Measurements from ENCODE around the gene PI16.

The PI16 gene

DNA sequence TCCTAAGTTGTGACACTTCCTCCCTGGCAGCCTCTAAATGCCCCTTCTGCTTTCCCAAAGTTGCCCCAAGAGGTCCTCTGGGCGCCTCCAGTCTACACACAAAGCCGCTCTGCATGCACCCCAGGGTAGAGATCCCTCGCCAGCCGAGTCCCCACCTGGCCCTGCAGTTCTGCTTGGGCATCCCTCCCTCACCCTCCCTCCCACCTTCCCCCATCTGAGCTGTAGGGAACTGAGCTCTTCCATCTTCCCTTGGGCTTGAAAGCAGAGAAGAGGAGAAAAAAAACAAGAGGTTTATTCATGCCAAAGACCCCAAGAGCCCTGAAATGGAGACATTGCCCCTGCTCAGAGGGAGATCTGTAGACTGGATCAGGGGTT, 45.2 kb downstream of the PI16 start:
- no peak for DNase-seq (ENCODE audit: low read depth)

DNA sequence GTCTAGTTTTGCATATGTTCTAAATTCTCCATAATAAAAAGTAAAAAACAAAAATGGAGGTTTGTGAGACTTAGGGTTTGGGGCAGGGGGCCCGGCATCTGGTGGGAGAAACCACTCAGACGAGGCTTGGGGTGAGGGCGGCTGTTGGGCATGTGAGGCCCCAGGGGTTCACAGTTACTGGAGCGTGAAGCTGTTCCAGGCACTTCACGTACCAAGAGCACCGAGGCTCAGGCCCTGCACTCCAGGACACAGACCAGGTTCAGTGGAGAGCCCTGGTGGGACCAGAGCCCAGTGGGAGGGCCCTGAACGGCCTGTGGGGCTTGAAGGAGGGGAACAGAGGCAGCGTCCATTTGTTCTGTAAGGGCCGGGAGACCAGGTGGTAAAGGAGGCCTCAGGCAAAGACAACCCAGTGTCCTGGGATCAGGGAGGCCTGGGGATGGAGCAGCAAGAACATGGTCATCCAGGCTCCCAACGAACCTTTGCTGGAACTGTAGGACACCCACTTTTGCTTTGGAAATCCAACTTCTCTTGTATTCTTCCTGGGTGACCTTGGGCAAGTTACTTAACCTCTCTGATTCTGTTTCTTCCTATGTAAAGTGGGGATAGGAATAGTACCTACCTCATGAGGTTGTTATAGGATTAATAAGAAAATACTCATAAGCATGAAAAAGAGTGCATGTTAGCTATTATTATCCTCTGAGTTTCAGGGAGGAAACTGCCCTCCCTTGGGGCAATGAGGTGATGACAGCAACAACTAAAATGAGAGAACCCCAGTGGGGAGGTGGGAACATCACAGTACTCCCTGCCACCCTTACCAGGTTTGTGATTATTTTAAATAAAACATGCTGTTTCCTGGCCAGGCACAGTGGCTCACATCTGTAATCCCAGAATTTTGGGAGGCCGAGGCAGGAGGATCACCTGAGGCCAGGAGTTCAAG, 49.8 kb downstream of the PI16 start:
- no peak for DNase-seq (ENCODE audit: low read depth)

DNA sequence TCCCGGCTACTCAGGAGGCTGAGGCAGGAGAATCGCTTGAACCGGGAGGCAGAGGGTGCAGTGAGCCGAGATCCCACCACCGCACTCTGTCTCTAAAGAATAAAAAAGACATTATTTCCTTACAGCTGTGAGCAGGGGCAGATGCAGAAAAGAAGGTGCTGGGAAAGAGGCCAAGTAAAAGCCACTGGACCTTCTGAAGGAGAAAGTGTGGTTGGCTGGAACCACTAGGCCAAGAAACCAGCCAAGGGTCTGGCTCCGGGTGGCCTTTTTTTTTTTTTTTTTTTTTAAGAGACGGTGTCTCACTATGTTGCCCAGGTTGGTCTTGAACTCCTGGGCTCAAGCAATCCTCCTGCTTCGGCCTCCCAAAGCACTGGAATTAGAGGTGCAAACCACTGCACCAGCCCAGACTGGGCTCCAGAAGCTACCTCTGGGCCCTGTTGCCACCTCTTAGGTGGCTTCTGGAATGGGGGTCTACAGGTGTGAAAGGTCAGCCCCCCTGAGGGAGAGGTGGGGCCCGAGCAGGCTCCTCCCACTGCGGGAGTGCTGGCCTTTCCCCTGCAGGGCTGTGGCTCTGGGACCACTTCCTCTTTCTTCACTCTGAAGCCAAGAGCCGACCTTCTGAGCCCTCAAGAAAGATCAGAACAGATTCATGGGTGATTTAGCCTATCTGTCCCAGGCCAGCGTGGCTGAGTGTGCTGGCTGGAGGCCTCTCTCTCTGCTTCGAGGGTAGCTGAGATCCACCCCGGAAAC, 50.7 kb downstream of the PI16 start, which contains the start of gene FGD2:
Gene FGD2, plus strand, starts transcription at position 595 of the 750 bp plus-strand sequence. CDS start 163 bp downstream, outside the sequence.
- no peak for DNase-seq (ENCODE audit: low read depth)

DNA sequence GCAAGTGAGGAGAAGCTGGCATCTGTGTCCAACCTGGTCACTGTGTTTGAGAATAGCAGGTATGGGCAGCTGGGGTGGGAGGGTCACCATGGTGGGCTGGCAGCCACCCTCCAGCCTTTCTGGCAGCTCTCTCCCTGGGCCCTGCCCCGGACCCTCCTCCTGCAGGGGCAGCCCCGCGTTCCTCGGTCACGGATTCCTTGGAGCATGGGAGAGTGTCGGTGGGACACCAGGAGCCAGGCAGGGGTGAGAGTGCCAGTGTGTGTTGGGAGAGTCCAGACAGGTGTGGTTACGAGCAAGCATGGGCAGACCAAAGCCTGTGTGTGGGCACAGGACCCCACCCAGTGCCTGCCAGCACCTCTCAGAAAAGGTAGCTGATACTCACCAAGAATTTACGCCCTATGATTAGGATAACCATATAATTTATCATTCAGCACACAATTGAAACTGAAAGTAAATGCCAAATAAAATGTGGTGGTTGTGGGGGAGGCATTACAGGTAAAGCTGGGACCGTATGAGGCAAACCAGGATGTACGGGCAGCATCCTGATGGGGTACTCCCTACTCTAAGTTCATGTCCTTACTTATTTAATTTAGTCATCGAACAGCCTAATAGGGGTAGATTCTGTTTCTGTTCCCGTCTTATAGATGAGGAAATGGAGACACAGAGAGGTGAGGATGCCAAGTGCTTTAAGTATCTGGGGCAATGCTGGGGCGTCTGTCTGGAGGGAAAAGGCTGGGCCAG, 51.5 kb downstream of the PI16 start:
- DNase-seq (ENCODE audit: low read depth), result no peak

DNA sequence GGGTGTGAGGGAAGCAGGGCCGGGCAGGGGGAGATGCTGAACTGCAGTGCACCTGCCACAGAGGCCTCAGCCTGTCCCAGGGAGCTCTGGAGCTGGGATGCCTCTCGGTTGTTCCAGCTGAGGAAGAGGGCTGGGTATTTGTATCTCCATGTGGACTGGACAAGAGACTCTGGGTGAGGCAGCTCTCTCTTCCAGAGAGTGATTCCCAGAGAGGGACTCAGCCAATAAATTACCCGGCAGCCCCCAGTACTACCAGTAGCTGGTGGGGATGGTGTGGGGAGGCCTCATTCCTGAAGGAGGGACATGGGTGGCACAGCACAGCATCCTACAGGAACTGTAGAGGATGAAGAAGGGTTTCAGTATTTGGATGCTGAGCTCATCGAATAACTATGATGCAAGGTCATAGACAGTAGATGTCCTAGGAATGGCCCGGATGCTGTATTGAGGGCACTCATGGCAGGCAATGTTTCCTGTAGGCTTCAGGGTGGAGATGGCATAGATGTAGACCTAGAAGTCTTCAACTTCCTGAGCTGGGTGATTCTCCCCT, 52.3 kb downstream of the PI16 start:
- DNase-seq (ENCODE audit: low read depth), result no peak

DNA sequence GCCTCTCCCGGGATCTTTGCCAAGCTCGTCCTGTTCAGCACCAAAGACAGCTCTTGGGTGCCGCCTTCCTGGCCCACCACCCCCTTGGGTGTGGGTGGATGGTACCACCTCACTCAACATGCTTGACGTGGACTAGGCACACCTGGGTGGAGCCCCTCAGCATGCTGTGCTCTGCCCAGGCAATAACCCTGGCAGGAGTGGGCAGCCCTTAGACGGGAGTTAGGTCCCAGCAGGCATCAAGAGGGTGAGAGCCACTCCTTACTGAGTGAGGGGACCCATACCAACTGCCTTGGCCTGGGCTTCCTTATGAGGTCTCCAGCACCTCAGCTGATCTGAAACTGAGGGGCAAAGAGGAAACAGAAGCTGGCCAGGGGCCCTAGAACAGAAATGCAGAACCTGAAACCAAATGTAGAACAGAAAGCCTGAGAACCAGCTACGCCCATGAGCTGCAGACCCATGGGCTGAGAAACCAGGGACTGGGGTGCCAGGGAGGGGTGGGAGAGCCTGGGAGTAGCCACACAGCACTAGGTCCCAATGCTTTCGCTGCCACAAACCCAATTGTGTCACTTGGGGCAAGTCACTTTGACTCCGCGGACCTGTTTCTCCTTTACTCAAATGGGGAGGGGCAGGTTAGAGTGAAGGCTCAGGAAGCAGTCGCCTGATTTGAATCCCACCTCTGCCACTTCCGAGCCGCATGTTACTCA, 53.0 kb downstream of the PI16 start:
- DNase-seq (ENCODE audit: low read depth), result no peak

DNA sequence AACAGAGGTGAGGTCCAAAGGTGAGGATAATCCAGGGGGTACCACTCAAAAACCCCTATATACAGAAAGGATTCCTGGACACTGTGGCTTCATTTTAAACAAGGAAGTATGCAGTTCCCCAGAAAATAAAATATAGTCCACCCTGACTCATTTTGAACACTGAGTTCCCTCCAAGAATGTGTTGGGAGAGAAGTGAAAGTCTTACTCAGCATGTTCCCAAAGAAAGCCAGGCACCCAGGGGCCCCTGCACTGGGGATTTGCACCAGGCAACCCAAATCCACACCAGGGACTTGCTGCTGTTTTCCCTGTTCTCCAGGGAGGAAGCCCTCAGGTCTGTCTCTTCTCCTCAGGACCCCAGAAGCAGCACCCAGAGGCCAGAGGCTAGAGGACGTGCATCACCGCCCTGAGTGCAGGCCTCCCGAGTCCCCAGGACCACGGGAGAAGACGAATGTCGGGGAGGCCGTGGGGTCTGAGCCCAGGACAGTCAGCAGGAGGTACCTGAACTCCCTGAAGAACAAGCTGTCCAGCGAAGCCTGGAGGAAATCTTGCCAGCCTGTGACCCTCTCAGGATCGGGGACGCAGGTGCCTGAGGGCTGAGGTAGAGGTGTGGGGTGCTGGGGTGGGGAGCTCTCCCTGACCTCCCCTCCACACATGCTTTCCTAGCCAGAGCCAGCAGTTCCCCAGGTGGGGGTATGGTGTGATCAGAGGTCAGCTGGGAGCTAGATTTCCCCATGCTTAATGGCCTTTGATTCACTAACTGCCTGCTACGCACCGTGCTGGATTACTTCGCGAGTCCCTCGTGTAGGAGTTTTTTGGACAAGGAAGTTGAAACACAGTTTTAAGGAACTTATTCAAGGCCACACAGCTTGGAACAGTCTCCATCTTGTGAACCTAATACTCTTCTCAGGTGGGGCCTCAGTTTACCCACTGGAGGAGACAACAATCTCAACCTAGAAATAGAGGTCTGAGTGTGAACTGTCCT, 54.2 kb downstream of the PI16 start:
- no peak for DNase-seq (ENCODE audit: low read depth)

DNA sequence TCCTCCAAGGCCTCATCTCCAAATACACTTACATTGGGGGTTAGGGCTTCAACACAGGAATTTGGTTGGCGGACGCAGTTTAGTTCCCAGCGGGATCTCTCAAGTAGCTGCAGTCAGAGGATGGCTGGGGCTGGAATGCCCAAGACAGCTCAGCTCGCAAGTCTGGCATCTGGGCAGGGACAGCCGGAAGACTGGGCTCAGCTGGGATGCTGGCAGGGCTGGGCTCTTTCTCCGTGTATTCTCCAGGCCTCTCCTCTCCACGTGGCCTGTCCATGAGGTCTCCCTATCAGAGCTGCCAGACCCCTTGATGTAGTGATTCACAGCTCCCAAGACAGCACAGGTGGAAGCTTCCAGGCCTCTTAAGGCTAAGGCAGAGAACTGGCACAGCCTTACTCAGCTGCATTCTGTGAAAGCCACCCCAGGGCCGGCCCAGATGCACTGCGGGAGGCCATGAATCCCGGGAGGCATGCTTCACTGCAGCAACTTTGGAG, 55.9 kb downstream of the PI16 start:
- no peak for DNase-seq (ENCODE audit: low read depth)

DNA sequence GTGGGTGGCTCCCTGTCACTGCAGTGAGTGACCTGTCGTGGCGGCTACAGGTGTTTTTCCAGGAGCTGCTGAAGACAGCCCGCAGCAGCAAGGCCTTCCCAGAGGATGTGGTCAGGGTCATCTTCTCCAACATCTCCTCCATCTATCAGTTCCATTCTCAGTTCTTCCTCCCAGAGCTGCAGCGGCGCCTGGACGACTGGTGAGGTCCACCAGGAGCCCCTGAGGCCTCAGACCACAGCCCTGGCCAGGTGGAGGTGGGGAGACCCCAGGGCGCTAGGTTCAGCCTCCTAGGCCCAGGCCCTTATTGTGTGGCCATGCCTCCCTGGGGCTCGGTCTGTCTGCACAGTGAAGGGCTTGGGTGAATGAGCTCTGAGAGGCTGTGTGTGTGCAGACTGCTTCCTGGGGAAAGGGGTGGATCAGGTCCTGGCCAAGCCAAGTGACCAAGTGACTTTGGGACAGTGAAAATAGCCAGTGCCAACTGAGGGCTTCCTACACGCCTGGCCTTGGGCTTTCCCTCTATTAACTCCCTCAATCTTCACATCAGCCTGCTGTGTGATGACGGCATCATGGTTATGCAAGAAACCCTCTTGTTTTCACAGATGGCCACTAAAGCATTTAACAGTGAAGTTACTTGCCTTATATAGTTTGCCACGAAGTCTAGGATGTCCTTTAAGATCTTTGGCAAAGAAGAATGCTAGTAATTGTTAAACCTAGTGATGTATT, 57.3 kb downstream of the PI16 start:
- DNase-seq (ENCODE audit: low read depth), result no peak

DNA sequence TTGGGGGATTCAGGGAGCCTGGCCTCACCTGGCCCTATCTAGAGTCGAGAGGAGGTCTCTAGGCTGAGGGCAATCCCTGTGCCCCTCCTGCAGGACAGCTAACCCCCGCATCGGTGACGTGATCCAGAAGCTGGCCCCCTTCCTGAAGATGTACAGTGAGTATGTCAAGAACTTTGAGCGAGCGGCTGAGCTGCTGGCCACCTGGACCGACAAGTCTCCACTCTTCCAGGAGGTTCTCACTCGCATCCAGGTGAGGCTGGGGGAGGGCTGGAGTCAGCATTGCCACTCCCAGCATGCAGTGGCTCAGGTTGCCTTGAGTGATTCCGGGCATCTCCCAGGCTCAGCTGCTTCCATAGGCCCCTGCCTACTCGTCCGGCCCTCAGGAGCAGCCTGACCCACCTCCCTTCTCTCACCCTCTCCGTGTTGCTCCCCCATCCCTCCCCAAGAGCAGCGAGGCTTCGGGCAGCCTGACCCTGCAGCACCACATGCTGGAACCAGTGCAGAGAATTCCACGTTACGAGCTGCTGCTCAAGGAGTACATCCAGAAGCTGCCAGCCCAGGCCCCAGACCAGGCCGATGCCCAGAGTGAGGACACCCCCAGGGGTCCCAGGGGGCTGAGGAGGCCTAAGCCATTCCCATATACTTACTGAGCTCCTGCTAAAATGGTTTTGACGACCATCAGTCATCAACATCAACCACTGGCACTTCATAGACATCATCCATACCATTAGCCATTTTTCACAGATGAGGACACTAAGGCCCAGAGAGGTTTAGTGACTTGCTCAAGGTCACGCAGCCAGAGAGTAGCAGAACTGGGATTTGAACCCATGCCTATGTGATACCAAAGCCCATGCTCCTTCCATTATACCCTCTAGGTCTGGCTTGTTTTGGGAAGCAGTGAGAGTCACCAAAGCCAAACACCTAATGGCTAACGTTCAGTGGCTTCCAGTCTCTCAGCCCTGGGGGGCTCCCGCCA, 59.3 kb downstream of the PI16 start:
- no peak for DNase-seq (ENCODE audit: low read depth)
